NT2/D1 (cell line): Measurements from ENCODE around the gene GRIN1.
A peak's percentile ranks its signal among the peaks of the same experiment; 100 is the strongest.

Source experiments
- DNase-seq: peaks from one replicate; pipeline ENCODE4 v3.0.0-alpha.2; 2011; ENCODE audit warnings: low read depth, low spot score
- H3K27me3 ChIP-seq: 2 replicates; pipeline ENCODE4 v1.6.0; 2011; ENCODE audit warnings: mild to moderate bottlenecking; ENCODE audit not compliant: insufficient read length, insufficient read depth
- H3K36me3 ChIP-seq: 2 replicates; pipeline ENCODE4 v1.6.1; 2011; ENCODE audit warnings: mild to moderate bottlenecking, low read length, mixed read lengths; ENCODE audit not compliant: insufficient read depth, insufficient read length
- H3K4me1 ChIP-seq: 2 replicates; pipeline ENCODE4 v1.5.1; 2011; ENCODE audit not compliant: insufficient read depth, insufficient read length
- H3K4me3 ChIP-seq: 2 replicates; pipeline ENCODE4 v1.5.1; 2011; ENCODE audit warnings: low read depth; ENCODE audit not compliant: insufficient read length
- H3K9ac ChIP-seq: 2 replicates; pipeline ENCODE4 v1.6.0; 2011; ENCODE audit warnings: low read depth; ENCODE audit not compliant: insufficient read length
- H3K9me3 ChIP-seq: 2 replicates; pipeline ENCODE4 v1.5.1; 2011; ENCODE audit warnings: mild to moderate bottlenecking, low read length; ENCODE audit not compliant: insufficient read depth
- SUZ12 ChIP-seq: IDR thresholded peaks from 2 replicates; pipeline ENCODE4 v1.6.1; 2011; ENCODE audit not compliant: insufficient read length, insufficient read depth; ENCODE audit errors: extremely low read depth
- YY1 ChIP-seq: IDR thresholded peaks from 2 replicates; pipeline ENCODE4 v1.6.1; 2011; ENCODE audit not compliant: insufficient read length, insufficient read depth
- ZNF274 ChIP-seq: IDR thresholded peaks from 2 replicates; pipeline ENCODE4 v1.6.1; 2011; ENCODE audit warnings: mild to moderate bottlenecking, low read depth, low read length

GRIN1 gene

DNA sequence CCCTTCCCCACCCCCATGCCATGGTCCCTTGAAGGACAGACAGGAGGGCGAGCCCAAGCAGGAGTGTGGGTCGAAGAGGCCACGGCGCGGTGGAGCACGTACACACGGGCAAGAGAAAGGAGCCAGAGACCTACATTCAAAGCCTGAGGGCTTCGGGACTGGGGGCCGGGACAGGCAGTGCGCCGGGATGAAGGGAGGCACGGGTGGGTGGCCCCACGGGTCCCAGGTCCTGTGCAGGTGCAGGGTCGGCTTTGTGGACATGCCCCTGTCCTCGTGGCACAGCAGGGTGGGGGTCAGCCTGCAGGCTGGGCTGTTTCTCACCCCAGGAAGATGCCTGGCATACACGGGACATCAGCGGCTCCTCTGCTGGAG lies 21.1 kb downstream of the GRIN1 start:
- peaks cover 40% of the 10 kb centered on the region for H3K4me1 ChIP-seq
- H3K9ac ChIP-seq: no peak overlapping the region
- no peak overlapping the region for H3K4me3 ChIP-seq
- DNase-seq: no peak
- H3K27me3 ChIP-seq: peaks cover 94% of the 10 kb centered on the region
- no peaks in the 10 kb centered on the region for H3K9me3 ChIP-seq
- TF ChIP-seq ZNF274 (no peak), SUZ12 (no peak), YY1 (no peak)
- H3K36me3 ChIP-seq: no peaks in the 10 kb centered on the region

DNA sequence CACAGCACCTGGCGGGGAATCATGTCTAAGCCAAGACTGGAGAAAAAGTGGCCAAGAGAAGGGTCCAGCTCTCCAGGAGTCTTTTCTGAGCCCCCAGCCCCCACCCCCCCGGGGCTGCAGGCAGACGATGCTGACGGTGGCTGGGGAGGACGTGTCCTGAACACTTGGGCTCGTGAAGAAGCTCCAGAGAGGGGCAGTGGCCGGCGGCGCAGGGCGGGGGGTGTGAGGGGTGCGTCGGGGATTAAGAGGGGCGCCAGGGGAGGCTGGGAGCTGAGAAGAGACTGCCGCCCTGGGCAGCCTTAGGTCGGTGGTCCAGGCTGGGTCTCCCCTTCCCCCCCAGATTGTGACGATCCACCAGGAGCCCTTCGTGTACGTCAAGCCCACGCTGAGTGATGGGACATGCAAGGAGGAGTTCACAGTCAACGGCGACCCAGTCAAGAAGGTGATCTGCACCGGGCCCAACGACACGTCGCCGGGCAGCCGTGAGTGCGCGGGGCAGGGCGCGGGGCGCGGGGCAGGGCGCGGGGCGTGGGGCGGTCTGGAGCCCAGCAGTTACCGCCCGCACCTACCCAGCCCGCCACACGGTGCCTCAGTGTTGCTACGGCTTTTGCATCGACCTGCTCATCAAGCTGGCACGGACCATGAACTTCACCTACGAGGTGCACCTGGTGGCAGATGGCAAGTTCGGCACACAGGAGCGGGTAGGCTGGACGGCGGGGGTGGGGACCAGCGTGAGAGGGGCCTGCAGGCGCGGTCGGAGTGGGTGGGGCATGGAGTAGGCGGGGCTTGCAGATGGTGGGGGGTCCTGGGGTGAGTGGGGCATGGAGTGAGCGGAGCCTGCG lies 22.0 kb downstream of the GRIN1 start:
- H3K27me3 ChIP-seq: peaks cover 94% of the 10 kb centered on the region
- H3K4me1 ChIP-seq: peaks cover 40% of the 10 kb centered on the region
- no peak overlapping the region for H3K4me3 ChIP-seq
- no peaks in the 10 kb centered on the region for H3K9me3 ChIP-seq
- H3K9ac ChIP-seq: no peak overlapping the region
- no peaks in the 10 kb centered on the region for H3K36me3 ChIP-seq
- no peak for DNase-seq
- TF ChIP-seq YY1: no peak
- TF ChIP-seq SUZ12: no peak
- TF ChIP-seq ZNF274: no peak

DNA sequence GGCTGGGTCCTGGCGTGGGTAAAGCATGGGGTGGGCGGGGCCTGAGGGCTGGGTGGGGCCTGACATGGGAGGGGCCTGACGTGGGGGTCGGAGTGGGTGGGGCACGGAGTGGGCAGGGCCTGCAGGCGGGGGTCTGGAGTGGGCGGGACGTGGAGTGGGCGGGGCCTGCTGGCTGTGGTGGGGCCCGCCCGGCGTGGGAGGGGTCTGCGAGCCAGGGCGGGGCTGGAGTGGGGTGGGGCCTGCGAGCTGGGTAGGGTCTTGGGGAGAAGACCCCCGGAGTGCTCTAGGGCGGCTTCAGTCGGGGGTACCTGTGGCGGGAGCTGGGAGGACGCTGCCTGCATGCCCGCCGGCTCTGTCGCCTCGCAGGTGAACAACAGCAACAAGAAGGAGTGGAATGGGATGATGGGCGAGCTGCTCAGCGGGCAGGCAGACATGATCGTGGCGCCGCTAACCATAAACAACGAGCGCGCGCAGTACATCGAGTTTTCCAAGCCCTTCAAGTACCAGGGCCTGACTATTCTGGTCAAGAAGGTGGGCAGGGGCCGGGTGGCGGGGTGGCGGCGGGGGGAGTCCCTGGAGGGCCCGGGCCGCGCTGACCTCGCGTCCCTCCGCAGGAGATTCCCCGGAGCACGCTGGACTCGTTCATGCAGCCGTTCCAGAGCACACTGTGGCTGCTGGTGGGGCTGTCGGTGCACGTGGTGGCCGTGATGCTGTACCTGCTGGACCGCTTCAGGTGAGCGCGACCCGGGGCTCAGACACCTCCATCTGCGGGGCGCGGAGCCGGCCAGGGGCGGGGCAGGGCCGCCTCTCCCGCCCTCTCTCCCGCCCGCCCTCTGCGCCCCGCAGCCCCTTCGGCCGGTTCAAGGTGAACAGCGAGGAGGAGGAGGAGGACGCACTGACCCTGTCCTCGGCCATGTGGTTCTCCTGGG lies 22.9 kb downstream of the GRIN1 start:
- Histone ChIP-seq H3K9me3 (no peaks in the 10 kb centered on the region), H3K27me3 (peaks cover 94% of the 10 kb centered on the region), H3K9ac (peak overlapping the region; percentile 42), H3K4me1 (peaks cover 34% of the 10 kb centered on the region), H3K4me3 (peak overlapping the region; percentile 42), H3K36me3 (no peaks in the 10 kb centered on the region)
- DNase-seq: no peak
- TF ChIP-seq SUZ12 (no peak), YY1 (no peak), ZNF274 (no peak)

DNA sequence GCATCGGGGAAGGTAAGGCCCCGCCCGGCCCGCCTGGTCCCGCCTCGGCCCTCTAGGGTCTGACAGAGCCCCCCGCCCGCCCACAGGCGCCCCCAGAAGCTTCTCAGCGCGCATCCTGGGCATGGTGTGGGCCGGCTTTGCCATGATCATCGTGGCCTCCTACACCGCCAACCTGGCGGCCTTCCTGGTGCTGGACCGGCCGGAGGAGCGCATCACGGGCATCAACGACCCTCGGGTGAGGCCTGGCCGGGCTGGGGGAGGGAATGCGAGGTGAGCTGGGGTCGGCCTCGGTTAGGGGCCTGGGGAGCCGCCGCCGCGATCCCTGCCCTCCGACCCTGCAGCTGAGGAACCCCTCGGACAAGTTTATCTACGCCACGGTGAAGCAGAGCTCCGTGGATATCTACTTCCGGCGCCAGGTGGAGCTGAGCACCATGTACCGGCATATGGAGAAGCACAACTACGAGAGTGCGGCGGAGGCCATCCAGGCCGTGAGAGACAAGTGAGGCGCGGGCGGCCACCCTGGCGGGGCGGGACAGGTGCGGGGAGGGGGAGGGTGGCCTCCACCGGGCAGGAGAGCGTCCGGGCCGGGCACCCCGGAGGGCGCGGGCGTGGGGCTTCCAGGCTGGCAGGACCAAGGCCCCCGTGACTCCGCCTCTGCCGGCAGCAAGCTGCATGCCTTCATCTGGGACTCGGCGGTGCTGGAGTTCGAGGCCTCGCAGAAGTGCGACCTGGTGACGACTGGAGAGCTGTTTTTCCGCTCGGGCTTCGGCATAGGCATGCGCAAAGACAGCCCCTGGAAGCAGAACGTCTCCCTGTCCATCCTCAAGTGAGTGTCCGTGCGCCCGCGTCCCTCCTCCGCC lies 23.8 kb downstream of the GRIN1 start:
- no peaks in the 10 kb centered on the region for H3K9me3 ChIP-seq
- peak overlapping the region; percentile 74 for H3K9ac ChIP-seq
- H3K4me1 ChIP-seq: peaks cover 30% of the 10 kb centered on the region
- H3K4me3 ChIP-seq: peak overlapping the region; percentile 55
- no peaks in the 10 kb centered on the region for H3K36me3 ChIP-seq
- no peak for DNase-seq
- TF ChIP-seq SUZ12 (no peak), YY1 (no peak), ZNF274 (no peak)
- H3K27me3 ChIP-seq: peaks cover 96% of the 10 kb centered on the region

DNA sequence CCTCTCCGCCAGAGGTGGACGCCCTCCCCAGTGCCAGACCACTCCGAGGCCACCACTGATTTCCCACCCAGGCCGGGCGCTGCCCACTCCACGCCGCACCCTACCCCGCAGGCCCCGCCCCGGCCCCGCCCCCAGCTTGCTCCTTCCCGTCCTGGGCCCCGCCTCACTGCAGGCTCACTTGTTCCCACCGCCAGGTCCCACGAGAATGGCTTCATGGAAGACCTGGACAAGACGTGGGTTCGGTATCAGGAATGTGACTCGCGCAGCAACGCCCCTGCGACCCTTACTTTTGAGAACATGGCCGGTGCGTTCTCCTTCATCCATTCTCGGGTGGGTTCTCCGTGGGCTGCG lies 24.4 kb downstream of the GRIN1 start:
- H3K4me1 ChIP-seq: peaks cover 26% of the 10 kb centered on the region
- TF ChIP-seq SUZ12 (no peak), ZNF274 (no peak), YY1 (no peak)
- H3K36me3 ChIP-seq: no peaks in the 10 kb centered on the region
- H3K4me3 ChIP-seq: peak overlapping the region; percentile 55
- DNase-seq: no peak
- H3K27me3 ChIP-seq: peaks cover 96% of the 10 kb centered on the region
- no peaks in the 10 kb centered on the region for H3K9me3 ChIP-seq
- H3K9ac ChIP-seq: peak overlapping the region; percentile 74

GRCh38 chr9:137163805-137164204 lies 24.9 kb downstream of the GRIN1 start:
- no peak for DNase-seq
- H3K4me1 ChIP-seq: peaks cover 26% of the 10 kb centered on the region
- peak overlapping the region; percentile 32 for H3K9ac ChIP-seq
- H3K27me3 ChIP-seq: peaks cover 96% of the 10 kb centered on the region
- no peaks in the 10 kb centered on the region for H3K36me3 ChIP-seq
- no peak overlapping the region for H3K4me3 ChIP-seq
- TF ChIP-seq ZNF274 (no peak), YY1 (no peak), SUZ12 (no peak)
- H3K9me3 ChIP-seq: no peaks in the 10 kb centered on the region
